Measurements from ENCODE around the gene NPC1L1. TPM values are rescaled to one million over a fixed set of nuclear protein-coding genes. Genes with fewer than 3 reads are reported as not detected.

Gene NPC1L1
- polyA plus RNA-seq, 3 donors: 0.04 TPM; not detected in 2

DNA sequence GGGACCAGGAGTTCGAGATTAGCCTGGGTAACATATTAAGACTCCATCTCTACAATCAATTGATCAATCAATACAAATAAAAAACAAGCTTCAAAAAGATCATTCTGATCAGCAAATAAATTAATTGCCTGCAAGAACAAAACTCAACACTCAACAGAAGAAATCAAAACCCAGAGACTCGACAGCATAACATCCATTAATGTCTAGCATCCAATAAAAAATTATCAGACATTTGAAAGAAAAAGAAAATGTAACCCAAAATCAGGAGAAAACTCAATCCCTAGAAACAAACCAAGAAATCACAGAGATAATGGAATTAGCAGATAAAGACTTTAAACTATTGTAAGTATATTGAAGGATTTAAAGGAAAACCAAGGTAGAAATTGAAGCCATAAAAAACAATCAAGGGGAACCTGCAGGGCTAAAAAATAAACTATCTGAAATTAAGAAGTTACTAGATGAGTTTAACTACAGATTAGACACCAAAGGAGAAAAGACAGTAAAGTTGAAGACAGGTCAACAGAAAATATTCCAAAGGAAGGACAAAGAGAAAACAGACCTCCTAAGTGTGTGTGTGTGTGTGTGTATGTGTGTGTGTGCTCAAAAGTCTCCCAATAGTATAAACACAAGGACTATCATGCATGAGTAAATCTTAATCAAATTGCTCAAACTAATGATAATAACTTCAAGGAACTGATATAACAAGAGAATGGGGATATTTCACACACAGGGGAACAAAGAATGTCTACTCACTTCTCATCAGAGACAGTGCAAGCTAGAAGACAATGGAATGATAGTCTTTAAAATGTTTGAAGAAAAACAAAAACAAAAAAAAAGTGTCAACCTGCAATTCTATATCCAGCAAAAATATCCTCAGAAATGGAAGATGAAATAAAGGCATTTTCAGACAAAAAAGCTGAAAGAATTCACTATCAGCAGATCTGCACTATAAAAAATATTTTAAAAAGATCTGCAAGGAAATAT is 58.3 kb downstream of the NPC1L1 start:
- H3K36me3 Mint-ChIP-seq: peaks cover 70 to 80% of the 10 kb centered on the region in 2 donors
- WGBS (ENCODE audit: insufficient coverage): no CpG with 5 or more reads among the region's 2 CpGs
- H3K36me3 ChIP-seq (replicated peaks in 1 of 2; ENCODE audit: control insufficient read depth in 1 of 2, insufficient read depth in 2 of 2, low read length in 2 of 2): peaks cover 62 to 78% of the 10 kb centered on the region in 2 donors
- no peaks in the 10 kb centered on the region for H3K27me3 ChIP-seq (ENCODE audit: control insufficient read depth in 2 of 2, insufficient read depth in 2 of 2, low read length in 2 of 2)
- H2AFZ ChIP-seq (ENCODE audit: insufficient read depth, low read depth, low read length, poor library complexity, severe bottlenecking): no peak overlapping the region
- H3K79me2 ChIP-seq (ENCODE audit: insufficient read depth, low read length): peaks cover 38% of the 10 kb centered on the region
- H3K4me3 Mint-ChIP-seq: no peak overlapping the region
- H3K27ac Mint-ChIP-seq: peak overlapping the region in 1 of 7 donors; percentile 16
- peaks cover 3 to 16% of the 10 kb centered on the region in 2 donors for H3K9me3 ChIP-seq (replicated peaks in 1 of 2; ENCODE audit: control insufficient read depth in 1 of 2, insufficient read depth in 1 of 2, low read length in 2 of 2)
- H3K9me3 Mint-ChIP-seq: peaks cover 12 to 25% (median 18%) of the 10 kb centered on the region in 7 donors
- H3K4me1 ChIP-seq (ENCODE audit: control insufficient read depth in 1 of 2, insufficient read depth in 2 of 2, low read length in 2 of 2): peaks cover 0 to 2% of the 10 kb centered on the region in 2 donors
- H4K20me1 ChIP-seq (ENCODE audit: insufficient read depth, low read length): peaks cover 4% of the 10 kb centered on the region
- H3K27ac ChIP-seq (ENCODE audit: low read depth in 1 of 2, low read length in 2 of 2): no peak overlapping the region
- no peaks in the 10 kb centered on the region for H3K27me3 Mint-ChIP-seq (ENCODE audit: low read depth in 3 of 3)
- DNase-seq: no peak
- H3K4me2 ChIP-seq (replicated peaks; ENCODE audit: extremely low read depth, low read length, poor library complexity, severe bottlenecking): no peak overlapping the region
- no peak for TF ChIP-seq CTCF (IDR thresholded peaks at IDR 0.05)
- no peak overlapping the region for H3K4me3 ChIP-seq (replicated peaks in 1 of 3; ENCODE audit: low read depth in 2 of 3, low read length in 3 of 3)
- peaks cover 23% of the 10 kb centered on the region for H3K4me1 Mint-ChIP-seq
- intact Hi-C loops (cut with micrococcal nuclease): no loop called here
- no peak overlapping the region for H3K9ac ChIP-seq (ENCODE audit: insufficient read depth, low read length, poor library complexity, severe bottlenecking)

DNA sequence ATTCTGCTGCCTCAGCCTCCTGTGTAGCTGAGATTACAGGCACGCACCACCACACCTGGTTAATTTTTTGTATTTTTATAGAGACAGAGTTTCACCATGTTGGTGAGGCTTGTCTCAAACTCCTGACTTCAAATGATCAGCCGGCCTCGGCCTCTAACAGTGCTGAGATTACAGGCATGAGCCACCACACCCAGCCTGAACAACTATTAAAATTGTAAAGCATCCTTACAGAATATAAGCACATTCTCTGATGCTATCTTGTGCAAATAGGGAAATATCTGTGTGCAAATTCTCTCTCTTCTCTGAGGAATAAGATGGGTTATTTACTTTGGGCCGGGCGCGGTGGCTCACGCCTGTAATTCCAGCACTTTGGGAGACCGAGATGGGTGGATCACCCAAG is 63.2 kb downstream of the NPC1L1 start:
- Histone ChIP-seq H3K36me3 (replicated peaks in 1 of 2; ENCODE audit: control insufficient read depth in 1 of 2, insufficient read depth in 2 of 2, low read length in 2 of 2) (peaks cover 62 to 93% of the 10 kb centered on the region in 2 donors), H3K27ac (ENCODE audit: low read depth in 1 of 2, low read length in 2 of 2) (no peak overlapping the region), H3K4me3 (replicated peaks in 1 of 3; ENCODE audit: low read depth in 2 of 3, low read length in 3 of 3) (no peak overlapping the region), H3K27me3 (ENCODE audit: control insufficient read depth in 2 of 2, insufficient read depth in 2 of 2, low read length in 2 of 2) (no peaks in the 10 kb centered on the region), H3K9ac (ENCODE audit: insufficient read depth, low read length, poor library complexity, severe bottlenecking) (no peak overlapping the region), H4K20me1 (ENCODE audit: insufficient read depth, low read length) (peaks cover 17% of the 10 kb centered on the region), H3K4me2 (replicated peaks; ENCODE audit: extremely low read depth, low read length, poor library complexity, severe bottlenecking) (no peak overlapping the region), H2AFZ (ENCODE audit: insufficient read depth, low read depth, low read length, poor library complexity, severe bottlenecking) (no peak overlapping the region), H3K9me3 (replicated peaks in 1 of 2; ENCODE audit: control insufficient read depth in 1 of 2, insufficient read depth in 1 of 2, low read length in 2 of 2) (peaks cover 3 to 5% of the 10 kb centered on the region in 2 donors), H3K79me2 (ENCODE audit: insufficient read depth, low read length) (peaks cover 36% of the 10 kb centered on the region), H3K4me1 (ENCODE audit: control insufficient read depth in 1 of 2, insufficient read depth in 2 of 2, low read length in 2 of 2) (no peaks in the 10 kb centered on the region)
- H3K9me3 Mint-ChIP-seq: peaks cover 4 to 14% (median 8%) of the 10 kb centered on the region in 7 donors
- no peak for DNase-seq
- TF ChIP-seq CTCF (IDR thresholded peaks at IDR 0.05): no peak
- peaks cover 77 to 89% of the 10 kb centered on the region in 2 donors for H3K36me3 Mint-ChIP-seq
- no peaks in the 10 kb centered on the region for H3K27me3 Mint-ChIP-seq (ENCODE audit: low read depth in 3 of 3)
- intact Hi-C loops (cut with micrococcal nuclease): loop anchor here (5.0 kb wide), 2 partner anchors 236 to 241 kb away; no protein-coding TSS in a partner anchor
- peak overlapping the region in 4 of 7 donors; percentile 31 to 76 (median 60) for H3K27ac Mint-ChIP-seq
- WGBS (ENCODE audit: insufficient coverage): 100% methylated on average over 2 of the region's 8 CpGs
- no peaks in the 10 kb centered on the region for H3K4me1 Mint-ChIP-seq
- H3K4me3 Mint-ChIP-seq: no peak overlapping the region

Data from CD14-positive monocyte (primary cell).